SK-N-SH treated with all-trans-retinoic acid at 6 μM for 48 hours (cell line): ENCODE measurements around the gene ASPA.

ENCODE experiments used
- ATAC-seq: fragments of 200-7000 bp; cut with Tn5 transposase; 3 replicates; pipeline ENCODE4 v1.9.1; 2020; ENCODE audit warnings: mild to moderate bottlenecking, moderate library complexity
- ARNTL ChIP-seq: fragments of 450-650 bp; formaldehyde crosslinking; IDR thresholded peaks from 2 replicates; pipeline ENCODE4 v1.5.0; 2020; ENCODE audit warnings: low read depth, mild to moderate bottlenecking, moderate library complexity, borderline replicate concordance
- BACH2 ChIP-seq: fragments of 250-450 bp; sonication (Bioruptor Pico); IDR thresholded peaks from 2 replicates; pipeline ENCODE4 v1.9.0; 2021; ENCODE audit warnings: mild to moderate bottlenecking, borderline replicate concordance
- CSDC2 ChIP-seq: fragments of 250-450 bp; sonication (Bioruptor Pico); IDR thresholded peaks from 2 replicates; pipeline ENCODE4 v1.5.0; 2020; ENCODE audit warnings: mild to moderate bottlenecking, moderate library complexity
- ESRRG ChIP-seq: fragments of 250-450 bp; sonication (Bioruptor Pico); IDR thresholded peaks from 2 replicates; pipeline ENCODE4 v1.6.1; 2021; ENCODE audit warnings: mild to moderate bottlenecking
- GLIS3 ChIP-seq: fragments of 250-450 bp; sonication (Bioruptor Pico); IDR thresholded peaks from 2 replicates; pipeline ENCODE4 v1.5.0; 2020; ENCODE audit warnings: mild to moderate bottlenecking, moderate library complexity
- ISL1 ChIP-seq: fragments of 250-450 bp; sonication (Bioruptor Pico); IDR thresholded peaks from 2 replicates; pipeline ENCODE4 v2.1.2; 2022; ENCODE audit warnings: mild to moderate bottlenecking, moderate library complexity
- OSR1 ChIP-seq: fragments of 250-450 bp; sonication (Bioruptor Pico); IDR thresholded peaks from 2 replicates; pipeline ENCODE4 v1.8.0; 2022; ENCODE audit warnings: moderate library complexity, mild to moderate bottlenecking, inconsistent platforms
- PPARA ChIP-seq: fragments of 250-450 bp; sonication (Bioruptor Pico); IDR thresholded peaks from 2 replicates; pipeline ENCODE4 v1.5.0; 2020; ENCODE audit warnings: mild to moderate bottlenecking, borderline replicate concordance
- SNAI2 ChIP-seq: fragments of 250-450 bp; sonication (Bioruptor Pico); IDR thresholded peaks from 2 replicates; pipeline ENCODE4 v1.5.0; 2020; ENCODE audit warnings: mild to moderate bottlenecking, moderate library complexity
- TCF4 ChIP-seq: fragments of 250-450 bp; sonication (Bioruptor Pico); IDR thresholded peaks from 2 replicates; pipeline ENCODE4 v1.8.0; 2021; ENCODE audit warnings: mild to moderate bottlenecking, moderate library complexity, borderline replicate concordance
- TOX ChIP-seq: fragments of 250-450 bp; sonication (Bioruptor Pico); IDR thresholded peaks from 2 replicates; pipeline ENCODE4 v1.8.0; 2021; ENCODE audit warnings: mild to moderate bottlenecking, moderate library complexity, borderline replicate concordance
- ZC3H10 ChIP-seq: fragments of 250-450 bp; sonication (Bioruptor Pico); IDR thresholded peaks from 2 replicates; pipeline ENCODE4 v1.5.1; 2021; ENCODE audit warnings: mild to moderate bottlenecking, moderate library complexity
- ZFP30 ChIP-seq: fragments of 450-650 bp; formaldehyde crosslinking; IDR thresholded peaks from 2 replicates; pipeline ENCODE4 v1.5.0; 2022; ENCODE audit warnings: mild to moderate bottlenecking, moderate library complexity
- ZNF70 ChIP-seq: fragments of 450-650 bp; formaldehyde crosslinking; IDR thresholded peaks from 2 replicates; pipeline ENCODE4 v1.5.0; 2020; ENCODE audit warnings: mild to moderate bottlenecking, moderate library complexity
- ZNF8 ChIP-seq: fragments of 450-650 bp; formaldehyde crosslinking; IDR thresholded peaks from 2 replicates; pipeline ENCODE4 v1.5.0; 2020; ENCODE audit warnings: mild to moderate bottlenecking, moderate library complexity
- TF ChIP-seq, protein P1 (sequence below): fragments of 250-450 bp; sonication (Bioruptor Pico); IDR thresholded peaks from 2 replicates; pipeline ENCODE4 v1.5.0; 2020; ENCODE audit warnings: mild to moderate bottlenecking, moderate library complexity
- TF ChIP-seq, protein P2 (sequence below): fragments of 250-450 bp; sonication (Bioruptor Pico); IDR thresholded peaks from 2 replicates; pipeline ENCODE4 v1.8.0; 2020; ENCODE audit warnings: mild to moderate bottlenecking, moderate library complexity, borderline replicate concordance
- TF ChIP-seq, protein P3 (sequence below): fragments of 250-450 bp; sonication (Bioruptor Pico); IDR thresholded peaks from 2 replicates; pipeline ENCODE4 v1.5.1; 2021; ENCODE audit warnings: mild to moderate bottlenecking, moderate library complexity
- TF ChIP-seq, protein P4 (sequence below): fragments of 250-450 bp; sonication (Bioruptor Pico); IDR thresholded peaks from 2 replicates; pipeline ENCODE4 v1.8.0; 2021; ENCODE audit warnings: low read depth, mild to moderate bottlenecking, moderate library complexity, borderline replicate concordance
- TF ChIP-seq, protein P5 (sequence below): fragments of 250-450 bp; sonication (Bioruptor Pico); IDR thresholded peaks from 2 replicates; pipeline ENCODE4 v1.5.1; 2020; ENCODE audit warnings: low read depth, mild to moderate bottlenecking, moderate library complexity

Gene ASPA

DNA sequence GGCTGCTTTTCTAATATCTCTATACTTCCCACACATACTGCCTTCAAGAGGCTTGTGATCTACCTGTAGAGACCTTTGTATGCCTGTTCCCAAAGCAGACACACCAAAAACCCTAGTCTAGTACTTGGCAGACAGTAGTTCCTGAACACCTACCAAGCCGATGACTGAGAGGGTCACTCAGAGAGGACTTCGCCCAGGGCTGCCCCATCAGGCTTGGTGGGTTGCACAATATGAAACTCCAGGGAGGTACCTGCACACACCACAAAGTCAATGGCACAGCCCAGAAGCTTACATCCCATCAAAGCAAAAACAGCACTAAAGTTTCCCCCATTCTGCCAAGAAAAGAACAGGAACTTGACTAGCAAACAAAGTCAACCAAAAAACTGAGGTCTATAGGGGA, 30.3 kb downstream of the ASPA start:
- TF ChIP-seq ZFP30 (CRISPR knock-in tag) = no peak
- no peak for TF ChIP-seq ARNTL (CRISPR knock-in tag)
- TF ChIP-seq, protein P1, sequence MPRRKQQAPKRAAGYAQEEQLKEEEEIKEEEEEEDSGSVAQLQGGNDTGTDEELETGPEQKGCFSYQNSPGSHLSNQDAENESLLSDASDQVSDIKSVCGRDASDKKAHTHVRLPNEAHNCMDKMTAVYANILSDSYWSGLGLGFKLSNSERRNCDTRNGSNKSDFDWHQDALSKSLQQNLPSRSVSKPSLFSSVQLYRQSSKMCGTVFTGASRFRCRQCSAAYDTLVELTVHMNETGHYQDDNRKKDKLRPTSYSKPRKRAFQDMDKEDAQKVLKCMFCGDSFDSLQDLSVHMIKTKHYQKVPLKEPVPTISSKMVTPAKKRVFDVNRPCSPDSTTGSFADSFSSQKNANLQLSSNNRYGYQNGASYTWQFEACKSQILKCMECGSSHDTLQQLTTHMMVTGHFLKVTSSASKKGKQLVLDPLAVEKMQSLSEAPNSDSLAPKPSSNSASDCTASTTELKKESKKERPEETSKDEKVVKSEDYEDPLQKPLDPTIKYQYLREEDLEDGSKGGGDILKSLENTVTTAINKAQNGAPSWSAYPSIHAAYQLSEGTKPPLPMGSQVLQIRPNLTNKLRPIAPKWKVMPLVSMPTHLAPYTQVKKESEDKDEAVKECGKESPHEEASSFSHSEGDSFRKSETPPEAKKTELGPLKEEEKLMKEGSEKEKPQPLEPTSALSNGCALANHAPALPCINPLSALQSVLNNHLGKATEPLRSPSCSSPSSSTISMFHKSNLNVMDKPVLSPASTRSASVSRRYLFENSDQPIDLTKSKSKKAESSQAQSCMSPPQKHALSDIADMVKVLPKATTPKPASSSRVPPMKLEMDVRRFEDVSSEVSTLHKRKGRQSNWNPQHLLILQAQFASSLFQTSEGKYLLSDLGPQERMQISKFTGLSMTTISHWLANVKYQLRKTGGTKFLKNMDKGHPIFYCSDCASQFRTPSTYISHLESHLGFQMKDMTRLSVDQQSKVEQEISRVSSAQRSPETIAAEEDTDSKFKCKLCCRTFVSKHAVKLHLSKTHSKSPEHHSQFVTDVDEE (CRISPR knock-in tag) = no peak
- no peak for TF ChIP-seq TCF4
- TF ChIP-seq, protein P2, sequence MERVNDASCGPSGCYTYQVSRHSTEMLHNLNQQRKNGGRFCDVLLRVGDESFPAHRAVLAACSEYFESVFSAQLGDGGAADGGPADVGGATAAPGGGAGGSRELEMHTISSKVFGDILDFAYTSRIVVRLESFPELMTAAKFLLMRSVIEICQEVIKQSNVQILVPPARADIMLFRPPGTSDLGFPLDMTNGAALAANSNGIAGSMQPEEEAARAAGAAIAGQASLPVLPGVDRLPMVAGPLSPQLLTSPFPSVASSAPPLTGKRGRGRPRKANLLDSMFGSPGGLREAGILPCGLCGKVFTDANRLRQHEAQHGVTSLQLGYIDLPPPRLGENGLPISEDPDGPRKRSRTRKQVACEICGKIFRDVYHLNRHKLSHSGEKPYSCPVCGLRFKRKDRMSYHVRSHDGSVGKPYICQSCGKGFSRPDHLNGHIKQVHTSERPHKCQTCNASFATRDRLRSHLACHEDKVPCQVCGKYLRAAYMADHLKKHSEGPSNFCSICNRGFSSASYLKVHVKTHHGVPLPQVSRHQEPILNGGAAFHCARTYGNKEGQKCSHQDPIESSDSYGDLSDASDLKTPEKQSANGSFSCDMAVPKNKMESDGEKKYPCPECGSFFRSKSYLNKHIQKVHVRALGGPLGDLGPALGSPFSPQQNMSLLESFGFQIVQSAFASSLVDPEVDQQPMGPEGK (CRISPR knock-in tag) = no peak
- TF ChIP-seq ISL1 (CRISPR knock-in tag) = no peak
- no peak for TF ChIP-seq CSDC2
- TF ChIP-seq SNAI2 (CRISPR knock-in tag) = no peak
- TF ChIP-seq, protein P3, sequence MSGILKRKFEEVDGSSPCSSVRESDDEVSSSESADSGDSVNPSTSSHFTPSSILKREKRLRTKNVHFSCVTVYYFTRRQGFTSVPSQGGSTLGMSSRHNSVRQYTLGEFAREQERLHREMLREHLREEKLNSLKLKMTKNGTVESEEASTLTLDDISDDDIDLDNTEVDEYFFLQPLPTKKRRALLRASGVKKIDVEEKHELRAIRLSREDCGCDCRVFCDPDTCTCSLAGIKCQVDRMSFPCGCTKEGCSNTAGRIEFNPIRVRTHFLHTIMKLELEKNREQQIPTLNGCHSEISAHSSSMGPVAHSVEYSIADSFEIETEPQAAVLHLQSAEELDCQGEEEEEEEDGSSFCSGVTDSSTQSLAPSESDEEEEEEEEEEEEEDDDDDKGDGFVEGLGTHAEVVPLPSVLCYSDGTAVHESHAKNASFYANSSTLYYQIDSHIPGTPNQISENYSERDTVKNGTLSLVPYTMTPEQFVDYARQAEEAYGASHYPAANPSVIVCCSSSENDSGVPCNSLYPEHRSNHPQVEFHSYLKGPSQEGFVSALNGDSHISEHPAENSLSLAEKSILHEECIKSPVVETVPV (CRISPR knock-in tag) = no peak
- ATAC-seq = no peak

DNA sequence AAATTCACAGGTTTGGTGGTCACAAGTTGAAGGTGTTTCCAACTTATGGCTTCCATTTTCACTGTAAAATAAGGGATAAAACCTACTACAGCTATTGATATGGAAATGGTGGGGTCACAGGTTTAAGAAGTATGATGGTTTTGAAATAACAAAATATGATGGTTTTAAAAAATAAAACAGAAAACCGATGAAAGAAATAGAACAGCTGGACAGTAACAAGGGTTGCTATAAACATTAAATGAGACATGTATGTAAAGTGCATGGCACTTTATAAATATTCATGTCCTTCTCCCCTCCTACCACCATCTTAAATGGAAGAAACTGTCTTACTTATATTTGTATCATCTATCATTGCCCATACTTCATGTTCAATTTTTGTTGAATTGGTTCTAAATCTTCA, 31.3 kb downstream of the ASPA start:
- no peak for TF ChIP-seq PPARA (CRISPR knock-in tag)
- TF ChIP-seq OSR1 = no peak
- ATAC-seq = no peak

DNA sequence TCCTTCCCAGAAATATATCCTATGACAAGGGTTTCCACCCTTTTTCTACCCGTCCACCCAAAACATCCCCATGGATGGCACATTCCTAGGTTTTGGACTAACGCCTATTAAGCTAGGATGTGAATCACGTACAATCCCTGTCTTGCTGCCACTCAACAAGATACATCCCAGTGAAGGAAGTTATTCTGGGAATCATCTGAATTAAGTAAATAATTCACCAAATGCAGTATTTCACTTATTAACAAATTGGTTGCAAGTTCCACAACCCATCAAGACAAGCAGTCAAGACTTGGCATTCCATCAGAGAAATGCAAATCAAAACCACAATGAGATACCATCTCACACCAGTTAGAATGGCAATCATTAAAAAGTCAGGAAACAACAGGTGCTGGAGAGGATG, 32.1 kb downstream of the ASPA start:
- TF ChIP-seq ZFP30 (CRISPR knock-in tag) (no peak), ZNF8 (CRISPR knock-in tag) (no peak), SNAI2 (CRISPR knock-in tag) (no peak), CSDC2 (no peak), OSR1 (no peak), ARNTL (CRISPR knock-in tag) (no peak), BACH2 (no peak), ESRRG (CRISPR knock-in tag) (no peak)
- TF ChIP-seq, protein P1 (CRISPR knock-in tag) = no peak
- TF ChIP-seq, all 23 proteins: peak for 0
- no peak for ATAC-seq

DNA sequence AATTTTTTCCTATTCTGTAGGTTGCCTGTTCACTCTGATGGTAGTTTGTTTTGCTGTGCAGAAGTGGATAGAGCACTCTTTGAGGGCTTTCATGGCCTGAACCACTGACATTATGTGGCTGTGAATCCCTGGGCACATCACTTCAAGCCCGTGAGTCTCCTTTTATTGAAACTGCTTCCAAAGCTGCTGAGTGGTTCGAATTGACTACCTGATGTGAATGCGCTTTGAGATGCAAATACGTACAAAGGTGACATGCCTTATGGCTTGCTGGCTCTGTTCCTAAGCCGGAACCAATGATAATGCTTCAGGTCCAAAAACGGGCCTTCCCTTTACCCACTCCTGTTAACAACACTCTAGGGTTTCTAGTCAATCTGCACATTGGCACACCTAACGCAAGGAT, 34.3 kb downstream of the ASPA start:
- no peak for ATAC-seq
- TF ChIP-seq, protein P1 (CRISPR knock-in tag) = no peak
- TF ChIP-seq, protein P4, sequence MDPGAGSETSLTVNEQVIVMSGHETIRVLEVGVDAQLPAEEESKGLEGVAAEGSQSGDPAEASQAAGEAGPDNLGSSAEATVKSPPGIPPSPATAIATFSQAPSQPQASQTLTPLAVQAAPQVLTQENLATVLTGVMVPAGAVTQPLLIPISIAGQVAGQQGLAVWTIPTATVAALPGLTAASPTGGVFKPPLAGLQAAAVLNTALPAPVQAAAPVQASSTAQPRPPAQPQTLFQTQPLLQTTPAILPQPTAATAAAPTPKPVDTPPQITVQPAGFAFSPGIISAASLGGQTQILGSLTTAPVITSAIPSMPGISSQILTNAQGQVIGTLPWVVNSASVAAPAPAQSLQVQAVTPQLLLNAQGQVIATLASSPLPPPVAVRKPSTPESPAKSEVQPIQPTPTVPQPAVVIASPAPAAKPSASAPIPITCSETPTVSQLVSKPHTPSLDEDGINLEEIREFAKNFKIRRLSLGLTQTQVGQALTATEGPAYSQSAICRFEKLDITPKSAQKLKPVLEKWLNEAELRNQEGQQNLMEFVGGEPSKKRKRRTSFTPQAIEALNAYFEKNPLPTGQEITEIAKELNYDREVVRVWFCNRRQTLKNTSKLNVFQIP = no peak
- TF ChIP-seq TCF4 (no peak), ZNF70 (CRISPR knock-in tag) (no peak), TOX (CRISPR knock-in tag) (no peak), ZFP30 (CRISPR knock-in tag) (no peak), GLIS3 (CRISPR knock-in tag) (no peak), ISL1 (CRISPR knock-in tag) (no peak), ESRRG (CRISPR knock-in tag) (no peak), ZC3H10 (CRISPR knock-in tag) (no peak)
- TF ChIP-seq, protein P5, sequence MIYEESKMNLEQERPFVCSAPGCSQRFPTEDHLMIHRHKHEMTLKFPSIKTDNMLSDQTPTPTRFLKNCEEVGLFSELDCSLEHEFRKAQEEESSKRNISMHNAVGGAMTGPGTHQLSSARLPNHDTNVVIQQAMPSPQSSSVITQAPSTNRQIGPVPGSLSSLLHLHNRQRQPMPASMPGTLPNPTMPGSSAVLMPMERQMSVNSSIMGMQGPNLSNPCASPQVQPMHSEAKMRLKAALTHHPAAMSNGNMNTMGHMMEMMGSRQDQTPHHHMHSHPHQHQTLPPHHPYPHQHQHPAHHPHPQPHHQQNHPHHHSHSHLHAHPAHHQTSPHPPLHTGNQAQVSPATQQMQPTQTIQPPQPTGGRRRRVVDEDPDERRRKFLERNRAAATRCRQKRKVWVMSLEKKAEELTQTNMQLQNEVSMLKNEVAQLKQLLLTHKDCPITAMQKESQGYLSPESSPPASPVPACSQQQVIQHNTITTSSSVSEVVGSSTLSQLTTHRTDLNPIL (CRISPR knock-in tag) = no peak
